Ishikawa (cell line): ENCODE data around the gene MTMR11.

ENCODE experiments used
- MAX ChIP-seq: IDR thresholded peaks from 2 replicates; pipeline ENCODE4 v1.6.1; 2012
- TAF1 ChIP-seq: IDR thresholded peaks from 2 replicates; pipeline ENCODE4 v1.6.1; 2012; ENCODE audit warnings: low read depth, mild to moderate bottlenecking
- TEAD4 ChIP-seq: IDR thresholded peaks from 2 replicates; pipeline ENCODE4 v1.6.1; 2012
- YY1 ChIP-seq: IDR thresholded peaks from 2 replicates; pipeline ENCODE4 v1.6.1; 2012; ENCODE audit warnings: low read depth
- ZBTB7A ChIP-seq: IDR thresholded peaks from 2 replicates; pipeline ENCODE4 v1.6.1; 2012; ENCODE audit warnings: low read depth

GRCh38 chr1:149926296-149926695 lies 10.4 kb downstream of the MTMR11 start:
- TF ChIP-seq MAX (no peak), YY1 (no peak), TEAD4 (no peak), ZBTB7A (no peak), TAF1 (no peak)
